Mammary epithelial cell (primary cell): ENCODE data around the gene AOAH.

Source experiments
- CTCF ChIP-seq, 2 donors: IDR thresholded peaks in 1 of 2; conservative IDR thresholded peaks in 1 of 2; 2 replicates each; pipeline ENCODE4 v1.5.1; 2011 to 2012; ENCODE audit warnings: inconsistent platforms in 2 of 2, low read length in 2 of 2, mild to moderate bottlenecking in 2 of 2, control low read depth in 1 of 2, low read depth in 1 of 2; ENCODE audit not compliant: insufficient read depth in 1 of 2; ENCODE audit errors: extremely low read depth in 1 of 2
- EZH2 ChIP-seq: IDR thresholded peaks from 2 replicates; pipeline ENCODE4 v1.6.1; 2012; ENCODE audit warnings: low read length, inconsistent platforms, borderline replicate concordance

GRCh38 chr7:36659172-36659516 is 65.2 kb downstream of the AOAH start:
- TF ChIP-seq CTCF (conservative IDR thresholded peaks at IDR 0.05 in 1 of 2, IDR thresholded peaks at IDR 0.05 in 1 of 2; ENCODE audit: extremely low read depth in 1 of 2, insufficient read depth in 1 of 2, low read depth in 1 of 2, low read length in 2 of 2) (no peak), EZH2 (no peak)
